Measurements from ENCODE around the gene THOC6.
"Not testable (repeated sequence)": the region's sequence is repeated elsewhere in the genome, so short reads cannot be mapped to it uniquely, and the experiment has no call there.

The THOC6 gene

GRCh38 chr16:3057181-3058138 is 33.6 kb downstream of the THOC6 start:
- no peak for DNase-seq

GRCh38 chr16:3058139-3059030 is 34.5 kb downstream of the THOC6 start:
- DNase-seq, result peak; percentile 60 to 61

DNA sequence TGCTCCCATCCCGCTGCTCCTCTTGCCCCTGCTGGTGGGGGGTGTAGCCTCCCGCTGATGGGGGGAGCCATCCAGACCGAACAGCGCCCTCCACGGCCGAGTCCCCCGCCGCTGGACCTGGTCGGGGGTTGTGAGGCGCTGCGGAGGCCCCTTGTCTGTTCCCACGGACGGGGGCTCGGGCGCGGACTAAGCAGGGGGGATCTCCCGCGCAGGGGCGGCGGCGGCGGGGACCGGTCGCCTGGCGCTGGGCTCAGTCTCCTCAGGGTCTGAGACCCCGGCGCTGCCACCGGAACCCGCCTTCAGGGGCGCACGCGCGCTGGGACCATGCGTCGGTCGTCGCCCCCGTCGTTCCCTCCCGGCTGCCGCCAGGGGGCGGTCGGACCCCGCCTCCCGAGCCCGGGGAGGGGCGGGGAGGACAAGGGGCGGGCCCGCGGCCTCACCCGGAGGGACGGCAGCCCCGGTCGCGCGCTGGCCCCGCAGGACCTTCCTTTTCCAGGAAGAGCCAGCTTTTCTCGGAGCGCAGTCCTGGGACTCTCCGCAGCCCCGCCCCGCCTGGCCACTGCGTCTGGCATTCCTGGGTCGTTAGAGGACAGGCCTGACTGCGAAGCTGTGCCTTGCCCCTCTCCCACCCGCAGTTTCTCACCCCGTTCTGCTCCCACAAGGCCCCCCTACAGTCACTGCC is 35.3 kb downstream of the THOC6 start:
- peak; percentile 88 to 91 for DNase-seq

GRCh38 chr16:3059723-3060242 is 35.9 kb downstream of the THOC6 start:
- no peak for DNase-seq

- DNase-seq, result no peak
Measured at GRCh38 chr16:3060339-3061127, 36.7 kb downstream of the THOC6 start.

- DNase-seq, result no peak
Measured at GRCh38 chr16:3062553-3062952, 38.7 kb downstream of the THOC6 start.

GRCh38 chr16:3063625-3064386 is 40.0 kb downstream of the THOC6 start:
- DNase-seq, result no peak

DNA sequence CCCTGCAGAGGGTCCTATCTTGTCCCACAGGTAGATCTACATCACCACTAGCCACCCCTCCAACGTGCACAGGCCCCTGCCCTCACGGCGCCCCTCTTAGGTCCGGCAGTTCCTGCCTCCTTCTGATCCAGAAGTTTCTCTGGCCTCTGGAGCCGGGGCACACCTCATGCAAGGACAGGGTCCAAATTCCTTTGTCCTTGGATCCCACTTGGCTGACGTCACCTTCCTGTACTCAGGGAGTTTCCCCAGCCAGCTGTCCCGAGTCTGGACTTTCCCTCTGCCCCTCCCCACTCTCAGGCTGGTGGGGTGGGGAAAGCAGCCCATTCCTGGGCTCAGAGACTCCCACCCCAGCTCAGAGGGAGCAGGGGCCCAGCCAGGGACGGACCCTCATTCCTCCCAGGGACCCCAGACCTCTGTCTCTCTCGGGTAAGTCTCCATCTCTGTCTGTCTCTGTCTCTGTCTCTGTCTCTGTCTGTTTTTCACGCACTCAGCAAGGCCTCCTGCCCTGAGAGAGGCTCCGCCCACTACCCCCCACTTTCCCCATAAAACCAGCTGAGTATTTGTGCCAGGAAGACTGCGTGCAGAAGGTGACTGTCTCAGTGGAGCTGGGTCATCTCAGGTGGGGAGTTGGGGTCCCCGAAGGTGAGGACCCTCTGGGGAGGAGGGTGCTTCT is 41.4 kb downstream of the THOC6 start, which contains the start of gene IL32:
TSS of gene IL32 (plus strand) at position 572 of the 673 bp plus-strand sequence. CDS start 172 bp downstream, outside the sequence.
- DNase-seq, result peak; percentile 77 to 81

DNA sequence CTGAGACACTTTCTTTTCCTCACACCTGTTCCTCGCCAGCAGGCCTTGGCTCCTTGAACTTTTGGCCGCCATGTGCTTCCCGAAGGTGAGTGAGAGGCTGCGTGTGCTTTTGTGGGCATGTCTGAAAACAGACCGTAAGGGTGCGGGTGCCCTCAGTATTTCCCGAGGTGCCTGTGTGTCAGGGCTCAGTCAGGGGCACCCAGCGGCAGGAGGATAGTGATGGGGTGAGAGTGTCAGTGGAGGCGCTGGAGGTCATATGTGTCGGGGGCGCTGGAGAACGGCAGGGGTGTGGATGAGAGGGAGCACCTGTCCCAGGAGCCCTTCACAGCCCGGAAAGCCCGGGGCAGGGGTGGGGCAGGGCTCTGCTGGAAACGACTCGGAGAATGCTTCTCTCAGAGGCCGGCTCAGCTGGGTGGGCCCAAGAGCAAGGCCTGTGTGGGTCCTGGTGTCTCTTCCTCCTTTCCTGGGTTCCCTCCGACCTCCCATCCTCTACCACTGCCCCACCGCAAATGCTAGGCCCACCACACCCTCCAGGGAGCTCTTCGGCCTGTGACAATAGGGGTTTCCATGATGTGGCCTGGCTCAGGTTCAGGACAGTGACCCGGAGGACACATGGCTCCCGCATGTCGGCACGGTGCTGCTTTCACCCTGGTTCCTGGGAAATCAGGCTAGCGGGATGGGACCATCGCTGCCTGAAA is 42.1 kb downstream of the THOC6 start:
- peak in 1 of 2 donors; percentile 42 for DNase-seq

- DNase-seq, result no peak
Measured at GRCh38 chr16:3066440-3066748, 42.6 kb downstream of the THOC6 start.

- no peak for DNase-seq
Measured at GRCh38 chr16:3068487-3068886, 44.7 kb downstream of the THOC6 start.

- not testable (repeated sequence) for DNase-seq
Measured at GRCh38 chr16:3069146-3069545, 45.3 kb downstream of the THOC6 start.

DNA sequence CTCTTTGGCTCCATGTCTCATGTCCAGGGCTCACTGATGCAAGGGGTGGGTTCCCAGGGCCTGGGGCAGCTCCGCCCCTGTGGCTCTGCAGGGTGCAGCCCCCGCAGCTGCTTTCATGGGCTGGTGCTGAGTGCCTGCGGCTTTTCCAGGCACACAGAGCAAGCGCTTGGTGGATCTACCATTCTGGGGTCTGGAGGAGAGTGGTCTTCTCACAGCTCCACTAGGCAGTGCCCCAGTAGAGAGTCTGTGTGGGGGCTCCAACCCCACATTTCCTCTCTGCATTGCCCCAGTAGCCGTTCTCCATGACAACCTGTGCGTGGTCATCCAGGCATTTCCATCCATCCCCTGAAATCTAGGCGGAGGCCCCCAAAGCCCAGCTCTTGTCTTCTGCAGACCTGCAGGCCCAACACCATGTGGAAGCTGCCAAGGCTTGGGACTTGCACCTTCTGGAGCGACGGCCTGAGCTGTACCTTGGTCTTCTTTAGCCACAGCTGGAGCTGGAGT is 46.8 kb downstream of the THOC6 start:
- DNase-seq, result no peak

DNA sequence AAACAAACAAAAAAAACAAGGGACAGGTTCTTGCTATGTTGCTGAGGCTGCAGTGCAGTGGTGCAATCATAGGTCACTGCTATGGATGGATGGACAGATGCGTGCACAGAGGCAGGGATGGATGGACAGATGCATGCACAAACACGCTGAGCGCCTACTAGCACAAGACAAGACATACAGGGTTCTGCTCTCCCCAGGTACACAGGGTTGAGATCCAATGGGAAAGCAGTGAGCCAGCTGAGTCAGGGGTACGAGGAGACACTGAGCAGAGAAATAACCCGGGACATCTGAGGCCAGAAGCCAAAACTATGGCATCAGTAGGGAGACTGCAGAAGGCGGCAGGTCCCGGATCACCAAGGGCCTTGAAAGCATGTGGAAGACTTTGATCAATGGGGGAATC is 47.8 kb downstream of the THOC6 start:
- DNase-seq, result no peak

- not testable (repeated sequence) for DNase-seq
Measured at GRCh38 chr16:3072148-3072547, 48.3 kb downstream of the THOC6 start.

DNA sequence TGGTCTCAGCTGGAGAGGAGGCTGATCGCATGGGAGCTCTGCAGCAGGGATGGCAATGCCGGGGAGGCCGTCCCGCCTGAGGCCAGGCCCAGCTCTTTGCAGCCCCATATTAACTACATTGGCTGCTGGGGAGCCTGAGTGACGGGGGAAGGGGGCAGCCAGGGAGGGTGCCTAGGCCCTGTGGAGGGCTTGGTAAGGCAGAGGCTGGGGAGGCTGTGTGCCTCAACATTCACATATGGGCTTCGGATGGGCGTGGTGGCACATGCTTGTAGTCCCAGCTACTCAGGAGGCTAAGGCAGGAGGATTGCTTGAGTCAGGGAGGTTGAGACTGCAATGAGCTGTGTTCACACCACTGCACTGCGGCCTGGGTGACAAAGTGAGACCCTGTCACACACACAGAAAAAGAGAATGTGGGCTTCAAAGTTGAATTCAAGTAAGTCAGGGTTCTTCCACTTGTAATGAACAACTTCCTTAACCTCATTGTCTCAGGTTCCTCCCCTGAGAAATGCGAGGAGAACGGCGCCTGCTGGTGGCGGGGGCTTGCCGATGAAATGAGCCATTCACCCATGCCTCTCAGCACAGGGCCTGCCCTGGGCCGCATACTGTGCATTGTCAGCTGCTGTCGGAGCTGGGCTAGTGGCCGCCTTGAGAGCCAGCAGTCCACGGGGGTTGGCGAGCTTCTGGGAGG is 48.9 kb downstream of the THOC6 start:
- DNase-seq, result not testable (repeated sequence)

DNA sequence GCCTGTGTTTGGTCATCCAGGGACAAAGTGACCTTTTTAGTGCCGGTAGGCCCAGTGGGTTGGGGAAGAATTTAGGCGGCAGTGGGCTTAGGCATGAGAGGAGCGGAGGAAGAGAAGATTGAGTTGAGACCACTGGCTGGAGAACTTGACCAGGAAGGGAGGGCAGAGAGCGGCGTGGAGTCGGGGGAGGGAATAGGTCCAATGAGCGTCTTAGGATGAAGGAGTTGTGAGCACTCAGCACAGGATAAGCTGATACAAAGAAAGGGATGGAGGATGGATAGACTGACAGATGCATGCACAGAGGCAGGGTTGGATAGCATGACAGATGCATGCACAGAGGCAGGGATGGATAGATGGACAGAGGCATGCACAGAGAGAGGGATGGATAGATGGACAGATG is 49.6 kb downstream of the THOC6 start:
- no peak for DNase-seq

DNA sequence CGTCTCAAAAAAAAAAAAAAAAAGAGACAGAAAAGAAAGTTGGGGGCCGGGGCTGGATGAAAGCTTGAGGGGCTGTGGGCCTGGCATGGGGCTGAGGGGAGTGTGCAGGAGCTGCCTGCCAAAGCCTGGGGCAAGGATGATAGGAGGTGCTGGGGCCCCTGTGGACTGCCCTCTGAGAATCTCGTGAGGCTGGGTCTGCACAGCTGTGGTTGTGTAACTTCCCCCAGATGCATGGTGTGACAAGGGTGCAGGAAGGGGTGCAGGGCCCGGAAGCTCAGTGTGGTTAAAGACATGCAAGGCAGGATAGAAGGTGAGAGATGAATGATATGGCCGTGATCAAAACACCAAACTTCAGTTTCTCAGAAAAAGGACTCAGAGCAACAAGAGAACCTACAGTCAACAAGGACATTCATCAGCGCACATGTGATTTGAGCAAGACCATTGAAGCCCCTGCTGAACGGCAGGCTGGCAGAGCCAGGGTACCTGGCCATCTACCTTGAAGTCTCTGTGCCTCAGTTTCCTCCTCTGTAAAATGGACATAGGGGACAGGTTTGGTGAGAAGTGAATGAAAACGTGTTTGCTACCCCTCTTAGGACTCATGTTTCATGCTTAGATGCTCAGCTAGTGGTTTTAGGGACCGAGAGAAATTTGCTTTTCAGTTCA is 51.2 kb downstream of the THOC6 start:
- peak; percentile 73 to 75 for DNase-seq

Measured in stimulated activated CD4-positive, alpha-beta T cell treated with anti-CD3 and anti-CD28 coated beads, Interleukin-2, amount 100 ng/mL, for 24 hours (primary cell).